ELF-1 (cell line): Measurements from ENCODE around the gene PDZD2.
"Not testable (repeated sequence)": the region's sequence is repeated elsewhere in the genome, so short reads cannot be mapped to it uniquely, and the experiment has no call there.

Experiments
- DNase-seq: peaks from one replicate; pipeline ENCODE4 v3.0.0-alpha.2; 2016; ENCODE audit warnings: low read depth, low spot score

The PDZD2 gene

GRCh38 chr5:32038523-32038922 lies 399.6 kb downstream of the PDZD2 start:
- no peak for DNase-seq

GRCh38 chr5:32039133-32039532 lies 400.2 kb downstream of the PDZD2 start:
- not testable (repeated sequence) for DNase-seq

- DNase-seq = not testable (repeated sequence)
These were observed 400.7 kb downstream of the PDZD2 start for GRCh38 chr5:32039601-32040000.

- not testable (repeated sequence) for DNase-seq
These were observed 401.3 kb downstream of the PDZD2 start for GRCh38 chr5:32040181-32040695.

- DNase-seq = peak; percentile 43
These were observed 403.6 kb downstream of the PDZD2 start for GRCh38 chr5:32042551-32042961.

- DNase-seq = peak; percentile 23
These were observed 404.2 kb downstream of the PDZD2 start for GRCh38 chr5:32043105-32043504.

- DNase-seq = no peak
These were observed 405.5 kb downstream of the PDZD2 start for GRCh38 chr5:32044434-32044833.

GRCh38 chr5:32044939-32045338 lies 406.0 kb downstream of the PDZD2 start:
- DNase-seq = no peak

- DNase-seq = no peak
These were observed 408.1 kb downstream of the PDZD2 start for GRCh38 chr5:32047056-32047455.

- DNase-seq = no peak
These were observed 412.9 kb downstream of the PDZD2 start for GRCh38 chr5:32051796-32052195.

GRCh38 chr5:32055891-32056866 lies 417.2 kb downstream of the PDZD2 start:
- no peak for DNase-seq

GRCh38 chr5:32057187-32058096 lies 418.5 kb downstream of the PDZD2 start:
- DNase-seq = no peak

GRCh38 chr5:32058101-32058500 lies 419.2 kb downstream of the PDZD2 start:
- DNase-seq = no peak

GRCh38 chr5:32058997-32059396 lies 420.1 kb downstream of the PDZD2 start:
- DNase-seq = no peak

GRCh38 chr5:32059761-32060530 lies 421.0 kb downstream of the PDZD2 start:
- DNase-seq = no peak

GRCh38 chr5:32061236-32061635 lies 422.3 kb downstream of the PDZD2 start:
- DNase-seq = no peak

GRCh38 chr5:32066448-32066847 lies 427.5 kb downstream of the PDZD2 start:
- DNase-seq = no peak

- no peak for DNase-seq
These were observed 429.0 kb downstream of the PDZD2 start for GRCh38 chr5:32067774-32068470.

GRCh38 chr5:32068561-32068960 lies 429.6 kb downstream of the PDZD2 start:
- no peak for DNase-seq

- DNase-seq = no peak
These were observed 430.5 kb downstream of the PDZD2 start for GRCh38 chr5:32069396-32069795.
